K562 (cell line): ENCODE data around the gene TNFSF13. TPM values are rescaled to one million over a fixed set of nuclear protein-coding genes. Genes with fewer than 3 reads are reported as not detected.

Experiments used
- ARID2 ChIP-seq: fragments of 450-650 bp; IDR thresholded peaks from 2 replicates; pipeline ENCODE4 v1.6.1; 2017; ENCODE audit warnings: antibody characterized with exemption, mild to moderate bottlenecking
- CBX3 ChIP-seq, 2 experiments: IDR thresholded peaks; 1 replicate in 1 of 2; 2 replicates in 1 of 2; pipeline ENCODE4 v1.6.1; 2012; ENCODE audit warnings: inconsistent platforms in 2 of 2, low read length in 2 of 2, borderline replicate concordance in 1 of 2, control low read depth in 1 of 2
- ETV6 ChIP-seq, 3 experiments: fragments of 150-350 bp in 1 of 3; sonication (generic) in 1 of 3; formaldehyde crosslinking in 1 of 3; IDR thresholded peaks; 2 replicates each; pipeline versions ENCODE4 v1.6.1 to v1.8.0; 2014 to 2022; ENCODE audit warnings: borderline replicate concordance in 2 of 3, low read depth in 2 of 3, antibody characterized with exemption in 1 of 3, low read length in 1 of 3, mild to moderate bottlenecking in 1 of 3, missing genetic modification reagents in 1 of 3
- HDGF ChIP-seq: fragments of 450-650 bp; IDR thresholded peaks from 2 replicates; pipeline ENCODE4 v1.6.1; 2016
- KLF1 ChIP-seq: fragments of 450-650 bp; IDR thresholded peaks from 2 replicates; pipeline ENCODE4 v1.6.1; 2016; ENCODE audit warnings: missing genetic modification characterization, missing compliant biosample characterization
- MTF1 ChIP-seq: fragments of 250-450 bp; sonication (Bioruptor Pico); IDR thresholded peaks from 2 replicates; pipeline ENCODE4 v1.9.0; 2021; ENCODE audit warnings: moderate library complexity, mild to moderate bottlenecking, inconsistent platforms, borderline replicate concordance
- NEUROD1 ChIP-seq: fragments of 150-350 bp; IDR thresholded peaks from 2 replicates; pipeline ENCODE4 v1.6.1; 2014; ENCODE audit warnings: borderline replicate concordance, low read length, low read depth; ENCODE audit not compliant: partially characterized antibody
- NFYB ChIP-seq: IDR thresholded peaks from 2 replicates; pipeline ENCODE4 v1.6.1; 2011; ENCODE audit warnings: mild to moderate bottlenecking, moderate library complexity; ENCODE audit not compliant: insufficient read length; ENCODE audit errors: extremely low read depth
- SAP30 ChIP-seq: fragments of 200-600 bp; sonication (generic); IDR thresholded peaks from 2 replicates; pipeline ENCODE4 v1.6.1; 2012; ENCODE audit warnings: borderline replicate concordance, low read depth, mild to moderate bottlenecking, moderate library complexity, low read length, control low read depth, inconsistent platforms; ENCODE audit not compliant: insufficient read depth, poor library complexity, severe bottlenecking
- SREBF2 ChIP-seq: sonication (generic); formaldehyde crosslinking; IDR thresholded peaks from 2 replicates; pipeline ENCODE4 v1.4.0; 2020; ENCODE audit warnings: mild to moderate bottlenecking, missing genetic modification reagents
- STAT5B ChIP-seq: fragments of 250-450 bp; sonication (Bioruptor Pico); IDR thresholded peaks from 2 replicates; pipeline ENCODE4 v1.8.0; 2021; ENCODE audit warnings: mild to moderate bottlenecking, inconsistent platforms
- ZNF696 ChIP-seq: fragments of 250-450 bp; sonication (Bioruptor Pico); conservative IDR thresholded peaks from 2 replicates; pipeline ENCODE4 v1.4.0; 2020; ENCODE audit warnings: mild to moderate bottlenecking, moderate library complexity
- ZNF77 ChIP-seq: fragments of 250-450 bp; sonication (Bioruptor Pico); IDR thresholded peaks from 2 replicates; pipeline ENCODE4 v1.5.0; 2020
- polyA plus RNA-seq, 8 experiments: library from polyadenylated mRNA; depleted of rRNA in 4 of 8; stranded (reverse) in 5 of 8; unstranded in 3 of 8; fragments of >200 nt; fragmentation: Nextera tagmentation in 2 of 8; fragmentation: Illumina TruSeq in 1 of 8; extraction: Ambion mirVana in 2 of 8; extraction: Trizol in 1 of 8; gene quantifications; 2 replicates each; pipeline versions ENCODE4 v1.2.1 to v1.2.3, GENCODE V29; 2011 to 2014; ENCODE audit warnings: inconsistent platforms in 1 of 8, missing spikeins in 1 of 8
- total RNA-seq, 7 experiments: library from RNA; depleted of rRNA in 6 of 7; stranded (reverse); fragments of >200 nt in 6 of 7; fragmentation: Illumina TruSeq in 2 of 7; extraction: Trizol in 2 of 7; gene quantifications; 2 replicates each; pipeline versions ENCODE4 v1.2.1 to v1.2.3, GENCODE V29; 2011 to 2021; ENCODE audit warnings: low replicate concordance in 1 of 7
- TF ChIP-seq, protein P1 (sequence below): fragments of 250-450 bp; sonication (Bioruptor Pico); IDR thresholded peaks from 2 replicates; pipeline ENCODE4 v1.8.0; 2021; ENCODE audit warnings: mild to moderate bottlenecking, moderate library complexity
- TF ChIP-seq, protein P2 (sequence below): fragments of 450-650 bp; formaldehyde crosslinking; IDR thresholded peaks from 2 replicates; pipeline ENCODE4 v1.4.0; 2022; ENCODE audit warnings: missing genetic modification characterization
- TF ChIP-seq, protein P3 (sequence below): fragments of 250-450 bp; sonication (Bioruptor Pico); IDR thresholded peaks from 2 replicates; pipeline ENCODE4 v1.4.0; 2020; ENCODE audit warnings: borderline replicate concordance
- TF ChIP-seq, protein P4 (sequence below): fragments of 450-650 bp; IDR thresholded peaks from 2 replicates; pipeline ENCODE4 v1.6.1; 2017; ENCODE audit warnings: antibody characterized with exemption, mild to moderate bottlenecking

TNFSF13 gene
- total and polyA plus RNA-seq, 9 of the 15 experiments (the other 6 are each of a cell fraction or from before 2014, with no cell fraction given), result 0.04 to 0.51 (median 0.19) TPM; not detected in 1

DNA sequence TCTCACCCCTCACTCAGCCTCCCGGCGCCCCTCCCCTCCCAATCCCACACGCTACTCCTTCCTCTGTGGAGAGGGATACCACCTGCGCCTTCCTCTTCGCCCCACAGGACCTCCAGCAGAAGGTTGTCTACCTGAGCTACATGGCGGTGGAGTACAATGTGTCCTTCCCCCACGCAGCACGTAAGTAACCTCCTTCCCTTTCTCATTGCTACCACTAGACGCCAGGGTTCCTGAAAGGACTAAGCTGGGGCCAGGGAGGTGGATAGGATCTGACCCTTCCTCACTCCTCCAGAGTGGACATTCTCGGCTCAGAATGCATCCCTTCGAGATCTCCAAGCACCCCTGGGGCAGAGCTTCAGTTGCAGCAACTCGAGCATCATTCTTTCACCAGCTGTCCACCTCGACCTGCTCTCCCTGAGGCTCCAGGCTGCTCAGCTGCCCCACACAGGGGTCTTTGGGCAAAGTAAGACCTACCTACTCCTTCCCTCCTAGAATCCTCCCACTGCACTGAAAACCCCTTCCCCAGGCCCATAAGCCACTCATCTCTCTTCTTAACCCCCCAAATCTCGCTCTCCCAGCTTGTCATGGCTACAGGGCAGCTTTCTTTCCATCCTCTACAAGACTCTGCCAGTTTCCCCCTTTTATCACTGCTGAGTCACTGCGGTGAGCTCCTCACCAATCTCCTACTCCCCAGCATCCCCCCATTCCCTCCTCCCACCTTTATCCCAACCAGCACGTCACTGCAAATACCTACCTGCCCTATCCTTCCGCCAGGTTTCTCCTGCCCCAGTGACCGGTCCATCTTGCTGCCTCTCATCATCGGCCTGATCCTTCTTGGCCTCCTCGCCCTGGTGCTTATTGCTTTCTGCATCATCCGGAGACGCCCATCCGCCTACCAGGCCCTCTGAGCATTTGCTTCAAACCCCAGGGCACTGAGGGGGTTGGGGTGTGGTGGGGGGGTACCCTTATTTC is 22.3 kb downstream of the TNFSF13 start (continued):
- TF ChIP-seq ETV6 (IDR thresholded peaks at IDR 0.05; ENCODE audit: borderline replicate concordance in 1 of 2, low read depth in 2 of 2, low read length in 1 of 2), result no peak
- no peak for TF ChIP-seq ETV6 (CRISPR knock-in tag; IDR thresholded peaks at IDR 0.05; ENCODE audit: borderline replicate concordance)
- TF ChIP-seq, protein P1, sequence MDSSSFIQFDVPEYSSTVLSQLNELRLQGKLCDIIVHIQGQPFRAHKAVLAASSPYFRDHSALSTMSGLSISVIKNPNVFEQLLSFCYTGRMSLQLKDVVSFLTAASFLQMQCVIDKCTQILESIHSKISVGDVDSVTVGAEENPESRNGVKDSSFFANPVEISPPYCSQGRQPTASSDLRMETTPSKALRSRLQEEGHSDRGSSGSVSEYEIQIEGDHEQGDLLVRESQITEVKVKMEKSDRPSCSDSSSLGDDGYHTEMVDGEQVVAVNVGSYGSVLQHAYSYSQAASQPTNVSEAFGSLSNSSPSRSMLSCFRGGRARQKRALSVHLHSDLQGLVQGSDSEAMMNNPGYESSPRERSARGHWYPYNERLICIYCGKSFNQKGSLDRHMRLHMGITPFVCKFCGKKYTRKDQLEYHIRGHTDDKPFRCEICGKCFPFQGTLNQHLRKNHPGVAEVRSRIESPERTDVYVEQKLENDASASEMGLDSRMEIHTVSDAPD (CRISPR knock-in tag), result no peak
- no peak for TF ChIP-seq NFYB
- TF ChIP-seq, protein P2, sequence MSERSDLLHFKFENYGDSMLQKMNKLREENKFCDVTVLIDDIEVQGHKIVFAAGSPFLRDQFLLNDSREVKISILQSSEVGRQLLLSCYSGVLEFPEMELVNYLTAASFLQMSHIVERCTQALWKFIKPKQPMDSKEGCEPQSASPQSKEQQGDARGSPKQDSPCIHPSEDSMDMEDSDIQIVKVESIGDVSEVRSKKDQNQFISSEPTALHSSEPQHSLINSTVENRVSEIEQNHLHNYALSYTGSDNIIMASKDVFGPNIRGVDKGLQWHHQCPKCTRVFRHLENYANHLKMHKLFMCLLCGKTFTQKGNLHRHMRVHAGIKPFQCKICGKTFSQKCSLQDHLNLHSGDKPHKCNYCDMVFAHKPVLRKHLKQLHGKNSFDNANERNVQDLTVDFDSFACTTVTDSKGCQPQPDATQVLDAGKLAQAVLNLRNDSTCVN (CRISPR knock-in tag), result no peak
- no peak for TF ChIP-seq NEUROD1
- TF ChIP-seq HDGF, result no peak
- no peak for TF ChIP-seq CBX3 (IDR thresholded peaks at IDR 0.05; ENCODE audit: borderline replicate concordance in 1 of 2, low read length in 2 of 2)
- TF ChIP-seq STAT5B (CRISPR knock-in tag), result no peak
- TF ChIP-seq, protein P3, sequence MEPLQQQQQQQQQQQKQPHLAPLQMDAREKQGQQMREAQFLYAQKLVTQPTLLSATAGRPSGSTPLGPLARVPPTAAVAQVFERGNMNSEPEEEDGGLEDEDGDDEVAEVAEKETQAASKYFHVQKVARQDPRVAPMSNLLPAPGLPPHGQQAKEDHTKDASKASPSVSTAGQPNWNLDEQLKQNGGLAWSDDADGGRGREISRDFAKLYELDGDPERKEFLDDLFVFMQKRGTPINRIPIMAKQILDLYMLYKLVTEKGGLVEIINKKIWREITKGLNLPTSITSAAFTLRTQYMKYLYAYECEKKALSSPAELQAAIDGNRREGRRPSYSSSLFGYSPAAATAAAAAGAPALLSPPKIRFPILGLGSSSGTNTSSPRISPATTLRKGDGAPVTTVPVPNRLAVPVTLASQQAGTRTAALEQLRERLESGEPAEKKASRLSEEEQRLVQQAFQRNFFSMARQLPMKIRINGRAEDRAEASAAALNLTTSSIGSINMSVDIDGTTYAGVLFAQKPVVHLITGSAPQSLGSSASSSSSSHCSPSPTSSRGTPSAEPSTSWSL (CRISPR knock-in tag), result no peak
- TF ChIP-seq ZNF77, result no peak
- no peak for TF ChIP-seq ARID2
- TF ChIP-seq SAP30, result no peak
- TF ChIP-seq MTF1, result no peak
- no peak for TF ChIP-seq SREBF2
- TF ChIP-seq, protein P4, sequence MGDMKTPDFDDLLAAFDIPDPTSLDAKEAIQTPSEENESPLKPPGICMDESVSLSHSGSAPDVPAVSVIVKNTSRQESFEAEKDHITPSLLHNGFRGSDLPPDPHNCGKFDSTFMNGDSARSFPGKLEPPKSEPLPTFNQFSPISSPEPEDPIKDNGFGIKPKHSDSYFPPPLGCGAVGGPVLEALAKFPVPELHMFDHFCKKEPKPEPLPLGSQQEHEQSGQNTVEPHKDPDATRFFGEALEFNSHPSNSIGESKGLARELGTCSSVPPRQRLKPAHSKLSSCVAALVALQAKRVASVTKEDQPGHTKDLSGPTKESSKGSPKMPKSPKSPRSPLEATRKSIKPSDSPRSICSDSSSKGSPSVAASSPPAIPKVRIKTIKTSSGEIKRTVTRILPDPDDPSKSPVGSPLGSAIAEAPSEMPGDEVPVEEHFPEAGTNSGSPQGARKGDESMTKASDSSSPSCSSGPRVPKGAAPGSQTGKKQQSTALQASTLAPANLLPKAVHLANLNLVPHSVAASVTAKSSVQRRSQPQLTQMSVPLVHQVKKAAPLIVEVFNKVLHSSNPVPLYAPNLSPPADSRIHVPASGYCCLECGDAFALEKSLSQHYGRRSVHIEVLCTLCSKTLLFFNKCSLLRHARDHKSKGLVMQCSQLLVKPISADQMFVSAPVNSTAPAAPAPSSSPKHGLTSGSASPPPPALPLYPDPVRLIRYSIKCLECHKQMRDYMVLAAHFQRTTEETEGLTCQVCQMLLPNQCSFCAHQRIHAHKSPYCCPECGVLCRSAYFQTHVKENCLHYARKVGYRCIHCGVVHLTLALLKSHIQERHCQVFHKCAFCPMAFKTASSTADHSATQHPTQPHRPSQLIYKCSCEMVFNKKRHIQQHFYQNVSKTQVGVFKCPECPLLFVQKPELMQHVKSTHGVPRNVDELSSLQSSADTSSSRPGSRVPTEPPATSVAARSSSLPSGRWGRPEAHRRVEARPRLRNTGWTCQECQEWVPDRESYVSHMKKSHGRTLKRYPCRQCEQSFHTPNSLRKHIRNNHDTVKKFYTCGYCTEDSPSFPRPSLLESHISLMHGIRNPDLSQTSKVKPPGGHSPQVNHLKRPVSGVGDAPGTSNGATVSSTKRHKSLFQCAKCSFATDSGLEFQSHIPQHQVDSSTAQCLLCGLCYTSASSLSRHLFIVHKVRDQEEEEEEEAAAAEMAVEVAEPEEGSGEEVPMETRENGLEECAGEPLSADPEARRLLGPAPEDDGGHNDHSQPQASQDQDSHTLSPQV, result no peak; the same call in 1 of the 2 replicates
- TF ChIP-seq KLF1 (tag), result no peak
- no peak for TF ChIP-seq ZNF696
